Hepatocyte (in vitro differentiated cells): ENCODE data around the gene HNRNPUL1. TPM values are rescaled to one million over a fixed set of nuclear protein-coding genes. Genes with fewer than 3 reads are reported as not detected.

Experiments
- DNase-seq: peaks from one replicate; pipeline ENCODE4 v3.0.0-alpha.2; 2016; ENCODE audit warnings: low spot score
- H2AFZ ChIP-seq: fragments of 200-600 bp; sonication (generic); 2 replicates; pipeline ENCODE4 v1.6.0; 2016; ENCODE audit warnings: antibody characterized with exemption, mild to moderate bottlenecking
- H3K27ac ChIP-seq: fragments of 200-600 bp; sonication (generic); 2 replicates; pipeline ENCODE4 v1.5.1; 2016; ENCODE audit warnings: mild to moderate bottlenecking
- H3K27me3 ChIP-seq: fragments of 200-600 bp; sonication (generic); 2 replicates; pipeline ENCODE4 v1.6.1; 2016
- H3K36me3 ChIP-seq: fragments of 200-600 bp; sonication (generic); replicated peaks from 2 replicates; pipeline ENCODE4 v1.5.1; 2016; ENCODE audit warnings: low read depth; ENCODE audit not compliant: insufficient read depth
- H3K4me1 ChIP-seq: fragments of 200-600 bp; sonication (generic); 2 replicates; pipeline ENCODE4 v1.5.1; 2016; ENCODE audit warnings: mild to moderate bottlenecking, moderate library complexity; ENCODE audit not compliant: insufficient read depth
- H3K4me2 ChIP-seq: fragments of 200-600 bp; sonication (generic); 2 replicates; pipeline ENCODE4 v1.6.0; 2016
- H3K4me3 ChIP-seq: fragments of 200-600 bp; sonication (generic); 2 replicates; pipeline ENCODE4 v1.5.1; 2016; ENCODE audit warnings: mild to moderate bottlenecking
- H3K79me2 ChIP-seq: fragments of 200-600 bp; sonication (generic); 2 replicates; pipeline ENCODE4 v1.6.0; 2017; ENCODE audit warnings: mild to moderate bottlenecking
- H3K9me2 ChIP-seq: fragments of 200-600 bp; sonication (generic); replicated peaks from 2 replicates; pipeline ENCODE4 v1.6.0; 2017; ENCODE audit warnings: mild to moderate bottlenecking; ENCODE audit not compliant: insufficient read depth
- H3K9me3 ChIP-seq: fragments of 200-600 bp; sonication (generic); 2 replicates; pipeline ENCODE4 v1.5.1; 2016; ENCODE audit warnings: low read depth, mild to moderate bottlenecking
- H4K20me1 ChIP-seq: fragments of 200-600 bp; sonication (generic); 2 replicates; pipeline ENCODE4 v1.6.0; 2016; ENCODE audit warnings: mild to moderate bottlenecking; ENCODE audit not compliant: insufficient read depth, poor library complexity, severe bottlenecking
- EZH2 ChIP-seq: fragments of 200-600 bp; sonication (generic); IDR thresholded peaks from 2 replicates; pipeline ENCODE4 v1.6.1; 2016; ENCODE audit warnings: antibody characterized with exemption, mild to moderate bottlenecking, borderline replicate concordance
- EZH2phosphoT487 ChIP-seq: fragments of 200-600 bp; sonication (generic); IDR thresholded peaks from one replicate; pipeline ENCODE4 v1.6.1; 2018; ENCODE audit warnings: antibody characterized with exemption, mild to moderate bottlenecking, low read depth, moderate library complexity; ENCODE audit not compliant: unreplicated experiment, severe bottlenecking
- WGBS: methylation state at CpG from one replicate; pipeline ENCODE4 v1.1.6; 2016; ENCODE audit warnings: low lambda C conversion rate; ENCODE audit errors: missing lambda C conversion rate; 5-methylcytosine and 5-hydroxymethylcytosine counted together
- polyA plus RNA-seq: library from polyadenylated mRNA; unstranded; fragments of >200 nt; fragmentation: Nextera tagmentation; extraction: Ambion mirVana; gene quantifications from 2 replicates; pipeline ENCODE4 v1.2.1, GENCODE V29; 2016
- total RNA-seq: library from RNA; depleted of rRNA; stranded (reverse); fragments of >200 nt; gene quantifications from 2 replicates; pipeline ENCODE4 v1.2.3, GENCODE V29; 2014
- TF ChIP-seq, protein P1 (sequence below): fragments of 200-600 bp; sonication (generic); IDR thresholded peaks from 2 replicates; pipeline ENCODE4 v1.5.1; 2016; ENCODE audit warnings: antibody characterized with exemption, mild to moderate bottlenecking; ENCODE audit not compliant: poor library complexity

The HNRNPUL1 gene
- total and polyA plus RNA-seq, 2 experiments from 2014 or later: 98.5 to 115 TPM

DNA sequence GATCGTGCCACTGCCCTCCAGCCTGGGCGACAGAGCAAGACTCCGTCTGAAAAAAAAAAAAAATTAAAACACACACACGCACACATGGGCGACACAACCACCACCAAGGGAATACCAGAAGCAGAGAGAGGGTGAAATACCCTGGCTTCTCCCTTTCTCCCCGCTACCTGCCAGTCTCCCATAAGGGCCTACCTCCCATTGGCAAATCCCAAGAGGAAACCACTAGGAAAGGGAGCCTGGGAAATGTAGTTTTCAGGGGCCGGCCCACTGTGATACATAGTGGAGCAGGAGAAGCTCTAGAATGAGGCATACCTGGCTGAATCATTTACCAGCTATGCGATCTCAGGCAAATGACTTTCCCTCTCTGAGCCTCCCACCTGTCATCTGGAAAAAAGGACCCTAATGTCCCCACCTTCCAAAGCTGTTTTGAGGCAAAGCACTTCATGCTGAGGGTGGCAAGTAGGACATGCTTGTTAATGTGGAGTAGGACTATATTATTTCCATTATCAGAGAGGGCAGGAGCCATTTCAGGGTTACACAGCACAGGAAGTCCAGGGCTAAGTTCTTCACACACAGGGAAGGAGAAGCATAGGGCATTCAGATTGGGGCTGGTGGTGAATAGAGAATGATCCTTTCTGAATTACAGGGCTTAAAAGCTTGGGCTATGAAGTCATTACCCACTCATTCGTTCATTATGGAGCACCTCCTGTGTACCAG lies 14.3 kb upstream of the HNRNPUL1 start:
- Histone ChIP-seq H3K36me3 (no peaks in the 10 kb centered on the region), H3K4me2 (no peak overlapping the region), H4K20me1 (no peaks in the 10 kb centered on the region), H3K4me1 (no peaks in the 10 kb centered on the region), H3K27ac (no peak overlapping the region), H3K27me3 (no peaks in the 10 kb centered on the region), H3K9me2 (no peaks in the 10 kb centered on the region), H3K4me3 (no peak overlapping the region), H3K9me3 (no peaks in the 10 kb centered on the region), H3K79me2 (no peaks in the 10 kb centered on the region), H2AFZ (no peak overlapping the region)
- DNase-seq: no peak
- 97% methylated on average over 9 of the region's 9 CpGs for WGBS
- no peak for TF ChIP-seq EZH2phosphoT487
- TF ChIP-seq, protein P1, sequence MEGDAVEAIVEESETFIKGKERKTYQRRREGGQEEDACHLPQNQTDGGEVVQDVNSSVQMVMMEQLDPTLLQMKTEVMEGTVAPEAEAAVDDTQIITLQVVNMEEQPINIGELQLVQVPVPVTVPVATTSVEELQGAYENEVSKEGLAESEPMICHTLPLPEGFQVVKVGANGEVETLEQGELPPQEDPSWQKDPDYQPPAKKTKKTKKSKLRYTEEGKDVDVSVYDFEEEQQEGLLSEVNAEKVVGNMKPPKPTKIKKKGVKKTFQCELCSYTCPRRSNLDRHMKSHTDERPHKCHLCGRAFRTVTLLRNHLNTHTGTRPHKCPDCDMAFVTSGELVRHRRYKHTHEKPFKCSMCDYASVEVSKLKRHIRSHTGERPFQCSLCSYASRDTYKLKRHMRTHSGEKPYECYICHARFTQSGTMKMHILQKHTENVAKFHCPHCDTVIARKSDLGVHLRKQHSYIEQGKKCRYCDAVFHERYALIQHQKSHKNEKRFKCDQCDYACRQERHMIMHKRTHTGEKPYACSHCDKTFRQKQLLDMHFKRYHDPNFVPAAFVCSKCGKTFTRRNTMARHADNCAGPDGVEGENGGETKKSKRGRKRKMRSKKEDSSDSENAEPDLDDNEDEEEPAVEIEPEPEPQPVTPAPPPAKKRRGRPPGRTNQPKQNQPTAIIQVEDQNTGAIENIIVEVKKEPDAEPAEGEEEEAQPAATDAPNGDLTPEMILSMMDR: no peak
- no peak for TF ChIP-seq EZH2

DNA sequence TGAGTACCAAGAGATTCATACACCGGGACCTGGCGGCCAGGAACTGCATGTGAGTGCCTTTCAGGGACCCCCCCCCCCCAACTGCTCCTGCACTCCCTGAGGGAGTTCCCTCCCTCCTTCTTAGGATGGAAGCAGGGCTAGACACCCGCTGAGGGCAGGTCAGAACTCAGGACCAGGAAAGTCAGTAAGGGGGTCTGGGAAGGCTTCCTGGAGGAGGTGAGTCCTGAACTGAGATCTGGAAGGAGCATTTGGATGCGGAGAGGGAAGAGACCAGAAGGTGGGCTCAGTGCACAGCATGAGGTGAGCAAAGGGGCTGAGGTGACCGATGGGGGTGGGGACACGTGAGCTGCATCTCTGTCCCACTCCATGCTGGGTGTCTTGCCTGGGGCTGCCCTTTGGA lies 10.5 kb upstream of the HNRNPUL1 start:
- Histone ChIP-seq H3K4me1 (no peaks in the 10 kb centered on the region), H3K4me2 (no peak overlapping the region), H3K4me3 (no peak overlapping the region), H3K9me2 (no peaks in the 10 kb centered on the region), H3K27ac (no peak overlapping the region), H3K27me3 (no peaks in the 10 kb centered on the region), H3K79me2 (no peaks in the 10 kb centered on the region), H3K9me3 (no peaks in the 10 kb centered on the region), H2AFZ (no peak overlapping the region), H3K36me3 (no peaks in the 10 kb centered on the region), H4K20me1 (no peaks in the 10 kb centered on the region)
- DNase-seq: no peak
- WGBS: 94% methylated on average over 6 of the region's 6 CpGs
- TF ChIP-seq EZH2phosphoT487 (no peak), EZH2 (no peak)
- TF ChIP-seq, protein P1: no peak

DNA sequence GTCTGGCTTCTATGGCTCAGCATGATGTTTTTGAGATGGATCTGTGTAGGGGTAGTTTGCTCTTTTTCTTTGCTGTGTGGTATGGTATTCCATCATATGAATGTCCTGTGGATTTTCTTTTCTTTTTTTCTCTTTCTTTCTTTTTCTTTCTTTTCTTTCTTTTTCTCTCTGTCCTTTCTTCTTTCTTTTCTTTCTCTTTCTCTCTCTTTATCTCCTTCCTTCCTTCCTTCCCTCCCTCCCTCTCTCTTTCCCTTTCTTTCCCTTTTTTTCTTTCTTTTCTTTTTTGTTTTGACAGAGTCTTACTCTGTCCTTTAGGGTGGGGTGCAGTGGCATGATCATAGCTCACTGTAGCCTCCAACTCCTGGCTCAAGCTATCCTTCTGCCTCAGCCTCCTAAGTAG lies 9.0 kb upstream of the HNRNPUL1 start:
- Histone ChIP-seq H3K4me1 (no peaks in the 10 kb centered on the region), H2AFZ (no peak overlapping the region), H3K9me3 (no peaks in the 10 kb centered on the region), H3K27ac (no peak overlapping the region), H3K36me3 (no peaks in the 10 kb centered on the region), H3K79me2 (no peaks in the 10 kb centered on the region), H3K9me2 (no peaks in the 10 kb centered on the region), H3K4me2 (no peak overlapping the region), H3K27me3 (no peaks in the 10 kb centered on the region), H4K20me1 (no peaks in the 10 kb centered on the region), H3K4me3 (no peak overlapping the region)
- TF ChIP-seq EZH2phosphoT487: no peak
- no peak for TF ChIP-seq EZH2
- TF ChIP-seq, protein P1: no peak
- DNase-seq: no peak
